A549 (cell line): ENCODE data around the gene ZNF627. TPM values are rescaled to one million over a fixed set of nuclear protein-coding genes. Genes with fewer than 3 reads are reported as not detected.

Source experiments
- ATAC-seq, 2 experiments: fragments of 200-7000 bp in 1 of 2; fragments of >200 bp in 1 of 2; cut with Nextera tagmentation in 1 of 2; cut with Tn5 transposase in 1 of 2; 3 replicates each; pipeline versions ENCODE4 v1.8.0 to v1.9.1; 2018 to 2020; ENCODE audit warnings: mild to moderate bottlenecking in 1 of 2, moderate library complexity in 1 of 2
- CTCF ChIA-PET: fragments of 300-600 bp; sonication (Branson Sonifier 250); formaldehyde crosslinking; extraction: SDS; loops from one replicate; lab custom pipeline; 2021; ENCODE audit warnings: antibody characterized with exemption, inconsistent platforms; lab: Yijun Ruan, JAX
- POLR2A ChIA-PET: fragments of 350-600 bp; formaldehyde crosslinking; extraction: SDS; loops from one replicate; lab custom pipeline; 2021; ENCODE audit warnings: antibody characterized with exemption, inconsistent platforms; lab: Yijun Ruan, JAX
- DNase-seq, 2 experiments: peaks; one replicate each; pipeline versions ENCODE4 v3.0.0 to v3.0.0-alpha.2; 2011 to 2016; ENCODE audit warnings: low read depth in 1 of 2, low spot score in 1 of 2
- FAIRE-seq: peaks from 2 replicates; lab custom pipeline; 2011; peaks lifted over from hg19 to GRCh38; lab: Jason Lieb, UNC
- H3K27ac ChIP-seq, 2 experiments: fragments of >200 bp; sonication (Bioruptor Twin); formaldehyde crosslinking; 3 replicates each; pipeline ENCODE4 v1.5.1; 2016 to 2017
- H3K4me1 ChIP-seq: fragments of >200 bp; sonication (Bioruptor Twin); formaldehyde crosslinking; 3 replicates; pipeline ENCODE4 v1.6.1; 2016
- H3K4me2 ChIP-seq: fragments of >200 bp; sonication (Bioruptor Twin); formaldehyde crosslinking; 3 replicates; pipeline ENCODE4 v1.6.1; 2016
- H3K4me3 ChIP-seq: fragments of >200 bp; sonication (Bioruptor Twin); formaldehyde crosslinking; 3 replicates; pipeline ENCODE4 v1.5.1; 2016
- H3K9me3 ChIP-seq: fragments of >200 bp; sonication (Bioruptor Twin); formaldehyde crosslinking; 3 replicates; pipeline ENCODE4 v1.6.1; 2016
- CBX8 ChIP-seq: fragments of 200-600 bp; sonication (generic); IDR thresholded peaks from 2 replicates; pipeline ENCODE4 v1.6.1; 2016
- FOSL2 ChIP-seq, 2 experiments: fragments of 450-650 bp in 1 of 2; fragments of >200 bp in 1 of 2; sonication (Bioruptor Twin) in 1 of 2; formaldehyde crosslinking; IDR thresholded peaks; 2 replicates each; pipeline versions ENCODE4 v1.5.0 to v1.6.1; 2016 to 2020; ENCODE audit warnings: mild to moderate bottlenecking in 1 of 2, moderate library complexity in 1 of 2
- FOXS1 ChIP-seq: fragments of 250-450 bp; sonication (Bioruptor Pico); IDR thresholded peaks from 2 replicates; pipeline ENCODE4 v1.5.0; 2020; ENCODE audit warnings: mild to moderate bottlenecking, moderate library complexity
- HOXA7 ChIP-seq: fragments of 250-450 bp; sonication (Bioruptor Pico); IDR thresholded peaks from 2 replicates; pipeline ENCODE4 v1.5.0; 2020; ENCODE audit warnings: mild to moderate bottlenecking, moderate library complexity
- HOXB13 ChIP-seq: fragments of 250-450 bp; sonication (Bioruptor Pico); IDR thresholded peaks from 2 replicates; pipeline ENCODE4 v1.5.0; 2020; ENCODE audit warnings: low read depth, mild to moderate bottlenecking, moderate library complexity
- JUNB ChIP-seq: fragments of >200 bp; sonication (Bioruptor Twin); formaldehyde crosslinking; IDR thresholded peaks from 2 replicates; pipeline ENCODE4 v1.6.1; 2016
- KDM5A ChIP-seq: fragments of 200-600 bp; sonication (generic); IDR thresholded peaks from 2 replicates; pipeline ENCODE4 v1.6.1; 2016; ENCODE audit warnings: antibody characterized with exemption, mild to moderate bottlenecking
- MAFK ChIP-seq: fragments of 450-650 bp; IDR thresholded peaks from 2 replicates; pipeline ENCODE4 v1.6.1; 2014; ENCODE audit not compliant: partially characterized antibody
- MAZ ChIP-seq: fragments of 150-350 bp; IDR thresholded peaks from 2 replicates; pipeline ENCODE4 v1.6.1; 2014; ENCODE audit warnings: antibody characterized with exemption, low read depth, low read length, borderline replicate concordance
- NFE2L2 ChIP-seq: fragments of 150-350 bp; conservative IDR thresholded peaks from 2 replicates; pipeline ENCODE4 v1.6.1; 2014; ENCODE audit warnings: low read length
- NR3C1 ChIP-seq: fragments of >200 bp; sonication (Bioruptor Twin); formaldehyde crosslinking; IDR thresholded peaks from 3 replicates; pipeline ENCODE4 v1.6.1; 2017
- POLR2A ChIP-seq: IDR thresholded peaks from 2 replicates; pipeline ENCODE4 v1.6.1; 2012; ENCODE audit warnings: mild to moderate bottlenecking, low read length
- POLR2AphosphoS2 ChIP-seq: conservative IDR thresholded peaks from 2 replicates; pipeline ENCODE4 v1.6.1; 2012; ENCODE audit warnings: low read length, improper control_type of control experiment, inconsistent platforms
- RAD21 ChIP-seq, 2 experiments: fragments of >200 bp in 1 of 2; sonication (Bioruptor Twin) in 1 of 2; formaldehyde crosslinking in 1 of 2; IDR thresholded peaks in 1 of 2; conservative IDR thresholded peaks in 1 of 2; 2 replicates in 1 of 2; 3 replicates in 1 of 2; pipeline ENCODE4 v1.6.1; 2012 to 2018; ENCODE audit warnings: inconsistent platforms in 1 of 2
- RFX5 ChIP-seq: fragments of 450-650 bp; IDR thresholded peaks from 2 replicates; pipeline ENCODE4 v1.7.1; 2014; ENCODE audit warnings: antibody characterized with exemption, mild to moderate bottlenecking, moderate library complexity
- SMC3 ChIP-seq: fragments of >200 bp; sonication (Bioruptor Twin); formaldehyde crosslinking; IDR thresholded peaks from 3 replicates; pipeline ENCODE4 v1.6.1; 2018; ENCODE audit warnings: inconsistent platforms
- SREBF2 ChIP-seq: fragments of 450-650 bp; IDR thresholded peaks from 2 replicates; pipeline ENCODE4 v1.6.1; 2014; ENCODE audit warnings: mild to moderate bottlenecking, moderate library complexity
- WGBS: methylation state at CpG from one replicate; pipeline ENCODE4 v1.1.6; 2017; ENCODE audit errors: missing lambda C conversion rate; 5-methylcytosine and 5-hydroxymethylcytosine counted together
- polyA plus RNA-seq, 4 experiments: library from polyadenylated mRNA; depleted of rRNA in 3 of 4; stranded (reverse); fragments of >200 nt; fragmentation: RNase III in 1 of 4; extraction: RNeasy Plus Mini Kit Qiagen cat#74134 plus additional on column Dnase treatment in 1 of 4; gene quantifications; 2 replicates in 3 of 4; 3 replicates in 1 of 4; pipeline ENCODE4 v1.2.3, GENCODE V29; 2011 to 2017
- TF ChIP-seq, protein P1 (sequence below): fragments of 250-450 bp; sonication (Bioruptor Pico); IDR thresholded peaks from 2 replicates; pipeline ENCODE4 v1.5.0; 2020; ENCODE audit warnings: low read depth, mild to moderate bottlenecking, moderate library complexity
- TF ChIP-seq, protein P2 (sequence below): fragments of >200 bp; sonication (Bioruptor Twin); formaldehyde crosslinking; IDR thresholded peaks from 3 replicates; pipeline ENCODE4 v1.5.1; 2016
- TF ChIP-seq, protein P3 (sequence below): fragments of 250-450 bp; sonication (Bioruptor Pico); IDR thresholded peaks from 2 replicates; pipeline ENCODE4 v1.5.0; 2021; ENCODE audit warnings: mild to moderate bottlenecking, moderate library complexity, borderline replicate concordance
- TF ChIP-seq, protein P4 (sequence below): IDR thresholded peaks from 2 replicates; pipeline ENCODE4 v1.6.1; 2012
- TF ChIP-seq, protein P5 (sequence below): fragments of 450-650 bp; IDR thresholded peaks from 2 replicates; pipeline ENCODE4 v1.6.1; 2014; ENCODE audit warnings: antibody characterized with exemption
- TF ChIP-seq, protein P6 (sequence below): fragments of >200 bp; sonication (Bioruptor Twin); formaldehyde crosslinking; IDR thresholded peaks from 3 replicates; pipeline ENCODE4 v1.6.1; 2016
- TF ChIP-seq, protein P7 (sequence below): fragments of 150-350 bp; IDR thresholded peaks from 2 replicates; pipeline ENCODE4 v1.6.1; 2014; ENCODE audit warnings: low read depth, mild to moderate bottlenecking, low read length
- TF ChIP-seq, protein P8 (sequence below): IDR thresholded peaks from 2 replicates; pipeline ENCODE4 v1.6.1; 2012; ENCODE audit warnings: low read depth, borderline replicate concordance

The ZNF627 gene
- polyA plus RNA-seq, 2 of the 4 experiments (the other 2 are of a cell fraction) = 4.5 to 7.5 TPM

DNA sequence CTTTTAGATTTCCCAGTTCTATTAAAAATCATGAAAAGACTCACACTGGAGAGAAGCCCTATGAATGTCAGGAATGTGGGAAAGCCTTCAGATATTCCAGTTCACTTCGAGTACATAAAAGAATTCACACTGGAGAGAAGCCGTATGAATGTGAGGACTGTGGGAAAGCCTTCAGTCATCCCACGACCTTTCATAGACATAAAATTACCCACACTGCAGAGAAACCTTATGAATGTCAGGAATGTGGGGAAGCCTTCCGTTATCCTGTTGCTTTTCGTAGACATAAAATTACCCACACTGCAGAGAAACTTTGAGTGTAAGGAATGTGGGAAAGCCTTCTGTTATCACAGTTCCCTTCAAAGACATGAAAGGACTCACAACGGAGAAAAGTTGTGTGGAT lies 55.2 kb downstream of the ZNF627 start:
- ATAC-seq (no peak), FAIRE-seq (no peak), DNase-seq (peak in 1 of 2 experiments; percentile 5)
- ChIA-PET CTCF (no interaction called here), POLR2A (no interaction called here)
- TF ChIP-seq POLR2AphosphoS2 = no peak
- no peak for TF ChIP-seq MAZ
- no peak for TF ChIP-seq MAFK
- TF ChIP-seq JUNB = no peak
- no peak for TF ChIP-seq FOSL2 (IDR thresholded peaks at IDR 0.05)
- TF ChIP-seq FOSL2 (CRISPR knock-in tag; IDR thresholded peaks at IDR 0.05) = no peak
- TF ChIP-seq, protein P1, sequence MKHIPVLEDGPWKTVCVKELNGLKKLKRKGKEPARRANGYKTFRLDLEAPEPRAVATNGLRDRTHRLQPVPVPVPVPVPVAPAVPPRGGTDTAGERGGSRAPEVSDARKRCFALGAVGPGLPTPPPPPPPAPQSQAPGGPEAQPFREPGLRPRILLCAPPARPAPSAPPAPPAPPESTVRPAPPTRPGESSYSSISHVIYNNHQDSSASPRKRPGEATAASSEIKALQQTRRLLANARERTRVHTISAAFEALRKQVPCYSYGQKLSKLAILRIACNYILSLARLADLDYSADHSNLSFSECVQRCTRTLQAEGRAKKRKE (CRISPR knock-in tag) = no peak
- TF ChIP-seq HOXA7 = no peak
- no peak for TF ChIP-seq KDM5A
- TF ChIP-seq, protein P2, sequence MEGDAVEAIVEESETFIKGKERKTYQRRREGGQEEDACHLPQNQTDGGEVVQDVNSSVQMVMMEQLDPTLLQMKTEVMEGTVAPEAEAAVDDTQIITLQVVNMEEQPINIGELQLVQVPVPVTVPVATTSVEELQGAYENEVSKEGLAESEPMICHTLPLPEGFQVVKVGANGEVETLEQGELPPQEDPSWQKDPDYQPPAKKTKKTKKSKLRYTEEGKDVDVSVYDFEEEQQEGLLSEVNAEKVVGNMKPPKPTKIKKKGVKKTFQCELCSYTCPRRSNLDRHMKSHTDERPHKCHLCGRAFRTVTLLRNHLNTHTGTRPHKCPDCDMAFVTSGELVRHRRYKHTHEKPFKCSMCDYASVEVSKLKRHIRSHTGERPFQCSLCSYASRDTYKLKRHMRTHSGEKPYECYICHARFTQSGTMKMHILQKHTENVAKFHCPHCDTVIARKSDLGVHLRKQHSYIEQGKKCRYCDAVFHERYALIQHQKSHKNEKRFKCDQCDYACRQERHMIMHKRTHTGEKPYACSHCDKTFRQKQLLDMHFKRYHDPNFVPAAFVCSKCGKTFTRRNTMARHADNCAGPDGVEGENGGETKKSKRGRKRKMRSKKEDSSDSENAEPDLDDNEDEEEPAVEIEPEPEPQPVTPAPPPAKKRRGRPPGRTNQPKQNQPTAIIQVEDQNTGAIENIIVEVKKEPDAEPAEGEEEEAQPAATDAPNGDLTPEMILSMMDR = no peak
- TF ChIP-seq POLR2A = no peak
- TF ChIP-seq, protein P3, sequence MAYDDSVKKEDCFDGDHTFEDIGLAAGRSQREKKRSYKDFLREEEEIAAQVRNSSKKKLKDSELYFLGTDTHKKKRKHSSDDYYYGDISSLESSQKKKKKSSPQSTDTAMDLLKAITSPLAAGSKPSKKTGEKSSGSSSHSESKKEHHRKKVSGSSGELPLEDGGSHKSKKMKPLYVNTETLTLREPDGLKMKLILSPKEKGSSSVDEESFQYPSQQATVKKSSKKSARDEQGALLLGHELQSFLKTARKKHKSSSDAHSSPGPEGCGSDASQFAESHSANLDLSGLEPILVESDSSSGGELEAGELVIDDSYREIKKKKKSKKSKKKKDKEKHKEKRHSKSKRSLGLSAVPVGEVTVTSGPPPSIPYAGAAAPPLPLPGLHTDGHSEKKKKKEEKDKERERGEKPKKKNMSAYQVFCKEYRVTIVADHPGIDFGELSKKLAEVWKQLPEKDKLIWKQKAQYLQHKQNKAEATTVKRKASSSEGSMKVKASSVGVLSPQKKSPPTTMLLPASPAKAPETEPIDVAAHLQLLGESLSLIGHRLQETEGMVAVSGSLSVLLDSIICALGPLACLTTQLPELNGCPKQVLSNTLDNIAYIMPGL (CRISPR knock-in tag) = no peak
- TF ChIP-seq, protein P4, sequence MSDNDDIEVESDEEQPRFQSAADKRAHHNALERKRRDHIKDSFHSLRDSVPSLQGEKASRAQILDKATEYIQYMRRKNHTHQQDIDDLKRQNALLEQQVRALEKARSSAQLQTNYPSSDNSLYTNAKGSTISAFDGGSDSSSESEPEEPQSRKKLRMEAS = no peak
- TF ChIP-seq, protein P5, sequence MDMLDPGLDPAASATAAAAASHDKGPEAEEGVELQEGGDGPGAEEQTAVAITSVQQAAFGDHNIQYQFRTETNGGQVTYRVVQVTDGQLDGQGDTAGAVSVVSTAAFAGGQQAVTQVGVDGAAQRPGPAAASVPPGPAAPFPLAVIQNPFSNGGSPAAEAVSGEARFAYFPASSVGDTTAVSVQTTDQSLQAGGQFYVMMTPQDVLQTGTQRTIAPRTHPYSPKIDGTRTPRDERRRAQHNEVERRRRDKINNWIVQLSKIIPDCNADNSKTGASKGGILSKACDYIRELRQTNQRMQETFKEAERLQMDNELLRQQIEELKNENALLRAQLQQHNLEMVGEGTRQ = no peak
- TF ChIP-seq HOXB13 (CRISPR knock-in tag) = no peak
- TF ChIP-seq, protein P6, sequence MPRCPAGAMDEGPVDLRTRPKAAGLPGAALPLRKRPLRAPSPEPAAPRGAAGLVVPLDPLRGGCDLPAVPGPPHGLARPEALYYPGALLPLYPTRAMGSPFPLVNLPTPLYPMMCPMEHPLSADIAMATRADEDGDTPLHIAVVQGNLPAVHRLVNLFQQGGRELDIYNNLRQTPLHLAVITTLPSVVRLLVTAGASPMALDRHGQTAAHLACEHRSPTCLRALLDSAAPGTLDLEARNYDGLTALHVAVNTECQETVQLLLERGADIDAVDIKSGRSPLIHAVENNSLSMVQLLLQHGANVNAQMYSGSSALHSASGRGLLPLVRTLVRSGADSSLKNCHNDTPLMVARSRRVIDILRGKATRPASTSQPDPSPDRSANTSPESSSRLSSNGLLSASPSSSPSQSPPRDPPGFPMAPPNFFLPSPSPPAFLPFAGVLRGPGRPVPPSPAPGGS = no peak
- no peak for TF ChIP-seq SMC3
- H3K4me3 ChIP-seq = no peak overlapping the region
- H3K9me3 ChIP-seq = peaks cover 42% of the 10 kb centered on the region
- 52% methylated on average over 6 of the region's 6 CpGs for WGBS
- H3K4me1 ChIP-seq = no peaks in the 10 kb centered on the region
- H3K4me2 ChIP-seq = no peak overlapping the region
- no peak overlapping the region for H3K27ac ChIP-seq

DNA sequence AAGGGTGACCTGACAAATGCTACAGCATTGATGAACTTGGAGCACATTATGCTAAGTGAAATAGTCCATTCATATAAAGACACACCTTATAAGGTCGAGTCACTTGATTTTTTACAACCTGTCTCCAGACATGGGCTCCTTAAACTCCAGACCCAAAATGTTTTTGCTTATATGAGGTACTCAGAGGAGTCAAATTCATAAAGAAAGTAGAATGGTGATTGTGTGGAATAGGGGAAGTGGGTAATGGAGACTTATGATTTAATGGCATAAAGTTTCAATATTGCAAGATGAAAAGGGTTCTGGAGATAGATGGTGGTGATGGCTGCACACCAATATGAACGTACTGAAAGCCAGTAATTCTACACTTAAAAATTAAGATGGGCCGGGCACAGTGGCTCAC lies 59.3 kb downstream of the ZNF627 start:
- 30% methylated on average over 3 of the region's 3 CpGs for WGBS
- FAIRE-seq = no peak
- CTCF ChIA-PET = no interaction called here

More for the DNA sequence above, 59.3 kb downstream of the ZNF627 start:
- POLR2A ChIA-PET = no interaction called here
- TF ChIP-seq SREBF2 = no peak
- no peak for TF ChIP-seq NR3C1
- TF ChIP-seq, protein P2 = no peak
- TF ChIP-seq NFE2L2 = no peak
- no peak for TF ChIP-seq FOXS1
- TF ChIP-seq, protein P7, sequence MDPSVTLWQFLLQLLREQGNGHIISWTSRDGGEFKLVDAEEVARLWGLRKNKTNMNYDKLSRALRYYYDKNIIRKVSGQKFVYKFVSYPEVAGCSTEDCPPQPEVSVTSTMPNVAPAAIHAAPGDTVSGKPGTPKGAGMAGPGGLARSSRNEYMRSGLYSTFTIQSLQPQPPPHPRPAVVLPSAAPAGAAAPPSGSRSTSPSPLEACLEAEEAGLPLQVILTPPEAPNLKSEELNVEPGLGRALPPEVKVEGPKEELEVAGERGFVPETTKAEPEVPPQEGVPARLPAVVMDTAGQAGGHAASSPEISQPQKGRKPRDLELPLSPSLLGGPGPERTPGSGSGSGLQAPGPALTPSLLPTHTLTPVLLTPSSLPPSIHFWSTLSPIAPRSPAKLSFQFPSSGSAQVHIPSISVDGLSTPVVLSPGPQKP = no peak
- TF ChIP-seq RAD21 (conservative IDR thresholded peaks at IDR 0.05 in 1 of 2, IDR thresholded peaks at IDR 0.05 in 1 of 2) = no peak
- TF ChIP-seq, protein P8, sequence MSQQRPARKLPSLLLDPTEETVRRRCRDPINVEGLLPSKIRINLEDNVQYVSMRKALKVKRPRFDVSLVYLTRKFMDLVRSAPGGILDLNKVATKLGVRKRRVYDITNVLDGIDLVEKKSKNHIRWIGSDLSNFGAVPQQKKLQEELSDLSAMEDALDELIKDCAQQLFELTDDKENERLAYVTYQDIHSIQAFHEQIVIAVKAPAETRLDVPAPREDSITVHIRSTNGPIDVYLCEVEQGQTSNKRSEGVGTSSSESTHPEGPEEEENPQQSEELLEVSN = no peak
- TF ChIP-seq KDM5A = no peak
- no peak for TF ChIP-seq CBX8
- no peak for TF ChIP-seq RFX5
- H3K4me1 ChIP-seq = no peaks in the 10 kb centered on the region
- peaks cover 24% of the 10 kb centered on the region for H3K9me3 ChIP-seq
- H3K27ac ChIP-seq = no peak overlapping the region
- H3K4me2 ChIP-seq = no peak overlapping the region
- no peak overlapping the region for H3K4me3 ChIP-seq
- DNase-seq (no peak), ATAC-seq (no peak)
